NCI-H82 (cell line): ENCODE measurements around the gene PISD.

Experiments used
- DNase-seq: peaks from one replicate; lab custom pipeline; 2025; lab: John Stamatoyannopoulos, UW

The PISD gene

GRCh38 chr22:31625661-31626426 lies 36.2 kb downstream of the PISD start:
- DNase-seq, result no peak

- DNase-seq, result no peak
These were observed 36.8 kb downstream of the PISD start for GRCh38 chr22:31625257-31625640.

GRCh38 chr22:31623592-31624304 lies 38.3 kb downstream of the PISD start:
- no peak for DNase-seq

GRCh38 chr22:31622980-31623379 lies 39.0 kb downstream of the PISD start:
- no peak for DNase-seq

GRCh38 chr22:31621507-31622124 lies 40.4 kb downstream of the PISD start:
- no peak for DNase-seq

- DNase-seq, result no peak
These were observed 41.1 kb downstream of the PISD start for GRCh38 chr22:31620756-31621480.

- DNase-seq, result no peak
These were observed 42.3 kb downstream of the PISD start for GRCh38 chr22:31619611-31620300.

GRCh38 chr22:31618471-31619176 lies 43.4 kb downstream of the PISD start:
- no peak for DNase-seq

- no peak for DNase-seq
These were observed 44.0 kb downstream of the PISD start for GRCh38 chr22:31618057-31618456.

- DNase-seq, result peak; percentile 17
These were observed 45.6 kb downstream of the PISD start for GRCh38 chr22:31616315-31616980.

- DNase-seq, result peak; percentile 39
These were observed 46.1 kb downstream of the PISD start for GRCh38 chr22:31615940-31616314.

GRCh38 chr22:31615491-31615860 lies 46.5 kb downstream of the PISD start:
- DNase-seq, result no peak

- no peak for DNase-seq
These were observed 47.1 kb downstream of the PISD start for GRCh38 chr22:31614781-31615490.

- no peak for DNase-seq
These were observed 48.1 kb downstream of the PISD start for GRCh38 chr22:31613904-31614296.

GRCh38 chr22:31613286-31613903 lies 48.6 kb downstream of the PISD start:
- no peak for DNase-seq

GRCh38 chr22:31612891-31613285 lies 49.1 kb downstream of the PISD start:
- DNase-seq, result no peak

- no peak for DNase-seq
These were observed 50.8 kb downstream of the PISD start for GRCh38 chr22:31611061-31611760.

GRCh38 chr22:31610611-31611010 lies 51.4 kb downstream of the PISD start:
- no peak for DNase-seq

GRCh38 chr22:31609716-31610115 lies 52.3 kb downstream of the PISD start:
- DNase-seq, result no peak
